Measurements from ENCODE around the gene SLC38A10. TPM values are rescaled to one million over a fixed set of nuclear protein-coding genes. Genes with fewer than 3 reads are reported as not detected.

The SLC38A10 gene
- total RNA-seq, 1 donor from 2014 or later, result 97.1 TPM

DNA sequence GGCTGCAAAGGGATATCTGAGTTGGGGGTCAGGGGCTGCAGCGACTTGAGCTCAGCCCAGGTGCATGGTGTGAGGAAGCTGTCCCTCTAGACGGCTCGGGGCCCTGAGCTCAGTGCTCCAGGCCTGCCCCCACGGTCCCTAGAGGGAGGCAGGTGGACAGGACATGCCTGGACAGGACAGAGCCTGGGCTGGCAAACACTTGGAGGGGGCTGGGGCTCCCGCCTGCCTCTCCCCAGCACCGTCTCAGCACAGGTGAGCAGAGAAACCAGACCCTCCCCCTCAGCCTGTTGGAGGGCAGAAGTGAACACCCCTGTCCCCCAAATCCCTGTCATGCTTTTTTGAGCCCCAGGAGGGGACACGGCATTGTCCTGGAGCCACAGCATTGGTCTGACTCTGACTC lies 11.4 kb upstream of the SLC38A10 start:
- ATAC-seq (ENCODE audit: low read depth), result no peak
- DNase-seq, result no peak
- Mint-ChIP-seq H3K27me3 (peaks cover 5% of the 10 kb centered on the region), H3K27ac (no peak overlapping the region), H3K9me3 (no peaks in the 10 kb centered on the region), H3K4me1 (peaks cover 11% of the 10 kb centered on the region), H3K4me3 (no peak overlapping the region), H3K36me3 (ENCODE audit: low read depth) (no peaks in the 10 kb centered on the region)
- TF ChIP-seq, protein P1, sequence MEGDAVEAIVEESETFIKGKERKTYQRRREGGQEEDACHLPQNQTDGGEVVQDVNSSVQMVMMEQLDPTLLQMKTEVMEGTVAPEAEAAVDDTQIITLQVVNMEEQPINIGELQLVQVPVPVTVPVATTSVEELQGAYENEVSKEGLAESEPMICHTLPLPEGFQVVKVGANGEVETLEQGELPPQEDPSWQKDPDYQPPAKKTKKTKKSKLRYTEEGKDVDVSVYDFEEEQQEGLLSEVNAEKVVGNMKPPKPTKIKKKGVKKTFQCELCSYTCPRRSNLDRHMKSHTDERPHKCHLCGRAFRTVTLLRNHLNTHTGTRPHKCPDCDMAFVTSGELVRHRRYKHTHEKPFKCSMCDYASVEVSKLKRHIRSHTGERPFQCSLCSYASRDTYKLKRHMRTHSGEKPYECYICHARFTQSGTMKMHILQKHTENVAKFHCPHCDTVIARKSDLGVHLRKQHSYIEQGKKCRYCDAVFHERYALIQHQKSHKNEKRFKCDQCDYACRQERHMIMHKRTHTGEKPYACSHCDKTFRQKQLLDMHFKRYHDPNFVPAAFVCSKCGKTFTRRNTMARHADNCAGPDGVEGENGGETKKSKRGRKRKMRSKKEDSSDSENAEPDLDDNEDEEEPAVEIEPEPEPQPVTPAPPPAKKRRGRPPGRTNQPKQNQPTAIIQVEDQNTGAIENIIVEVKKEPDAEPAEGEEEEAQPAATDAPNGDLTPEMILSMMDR (IDR thresholded peaks at IDR 0.05), result no peak
- CTCF ChIA-PET, result no interaction called here
- intact Hi-C loops (cut with micrococcal nuclease), result no loop called here
- POLR2A ChIA-PET, result interaction anchor here (2.5 kb wide), 1 partner anchor 11 kb away, joined by 7 read pairs; the partner anchor contains the start of gene SLC38A10

DNA sequence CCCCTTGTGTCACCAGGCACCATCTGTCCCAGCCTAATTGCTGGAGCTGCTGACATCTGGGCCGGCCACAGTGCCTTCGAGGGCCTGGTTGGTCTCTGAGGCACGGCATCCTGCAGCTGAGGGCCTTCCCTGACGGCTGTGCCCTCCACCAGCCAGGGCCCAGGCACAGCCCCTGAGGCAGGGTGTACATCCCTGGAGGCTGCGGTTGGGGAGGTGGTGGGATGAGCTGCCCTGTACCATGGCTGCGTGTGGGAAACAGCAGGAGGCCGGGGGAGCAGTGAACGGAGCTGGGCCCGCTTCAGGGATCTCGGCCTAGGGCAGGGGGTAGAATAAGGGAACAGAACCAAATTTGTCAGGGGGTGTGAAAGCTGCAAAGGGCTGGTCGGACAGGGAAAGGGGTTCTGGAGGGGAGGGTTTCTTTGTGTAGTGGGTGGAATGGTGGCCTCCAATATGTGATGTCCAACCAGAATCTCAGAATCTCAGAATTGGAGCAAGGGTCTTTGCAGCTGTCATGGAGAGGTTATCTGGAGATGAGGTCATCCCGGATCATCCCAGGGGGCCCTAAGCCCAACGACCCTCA lies 10.0 kb upstream of the SLC38A10 start:
- H3K9me3 Mint-ChIP-seq, result no peaks in the 10 kb centered on the region
- peaks cover 11% of the 10 kb centered on the region for H3K4me1 Mint-ChIP-seq
- no peak overlapping the region for H3K27ac Mint-ChIP-seq
- ATAC-seq (ENCODE audit: low read depth) (no peak), DNase-seq (no peak)
- ChIA-PET POLR2A (interaction anchor here (2.5 kb wide), 1 partner anchor 9 kb away, joined by 7 read pairs; the partner anchor contains the start of gene SLC38A10), CTCF (no interaction called here)
- H3K4me3 Mint-ChIP-seq, result no peak overlapping the region
- TF ChIP-seq, protein P1 (IDR thresholded peaks at IDR 0.05), result no peak
- no peaks in the 10 kb centered on the region for H3K36me3 Mint-ChIP-seq (ENCODE audit: low read depth)
- intact Hi-C loops (cut with micrococcal nuclease), result no loop called here
- no peaks in the 10 kb centered on the region for H3K27me3 Mint-ChIP-seq

DNA sequence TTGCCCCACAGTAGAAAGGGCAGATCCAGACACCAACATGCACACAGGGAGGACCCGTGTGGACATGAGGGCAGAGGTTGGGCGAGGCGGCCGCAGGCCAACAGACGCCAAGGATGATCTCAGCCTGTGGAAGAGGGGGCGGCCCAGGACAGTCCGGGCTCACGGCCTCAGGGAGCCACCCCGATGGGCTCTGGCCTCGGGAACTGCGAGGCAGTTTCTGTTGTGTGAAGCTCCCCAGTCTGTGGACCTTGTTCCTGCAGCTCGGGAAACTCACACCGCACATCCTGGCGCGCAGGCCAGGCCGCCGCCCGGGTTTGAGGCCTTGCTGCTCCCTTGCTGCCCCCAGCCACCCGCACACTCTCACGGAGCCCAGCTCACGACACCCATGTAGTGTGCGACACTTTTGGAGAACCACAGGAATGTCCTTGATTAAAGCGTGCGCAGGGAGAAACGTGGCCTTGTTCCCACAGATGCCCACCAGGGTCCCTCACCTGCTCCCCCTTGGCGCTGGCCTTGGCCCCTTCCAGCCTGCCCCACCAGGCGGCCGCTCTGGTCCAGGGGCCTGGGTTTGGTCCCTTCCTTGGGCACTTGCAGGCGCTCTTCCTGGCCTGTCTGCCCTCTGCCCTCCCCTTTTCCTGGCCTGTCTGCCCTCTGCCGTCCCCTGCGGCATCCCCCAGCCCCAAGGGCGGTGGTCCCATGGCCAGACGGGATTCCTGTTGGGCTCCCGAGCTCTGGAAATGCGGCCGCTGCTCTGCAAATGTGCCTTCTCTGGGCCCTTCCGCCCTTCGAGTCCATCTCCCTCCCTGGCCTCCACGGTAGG lies 9.3 kb upstream of the SLC38A10 start:
- TF ChIP-seq, protein P1 (IDR thresholded peaks at IDR 0.05), result no peak
- peaks cover 11% of the 10 kb centered on the region for H3K4me1 Mint-ChIP-seq
- no peak overlapping the region for H3K27ac Mint-ChIP-seq
- no peak overlapping the region for H3K4me3 Mint-ChIP-seq
- H3K9me3 Mint-ChIP-seq, result no peaks in the 10 kb centered on the region
- H3K27me3 Mint-ChIP-seq, result no peaks in the 10 kb centered on the region
- CTCF ChIA-PET, result no interaction called here
- POLR2A ChIA-PET, result interaction anchor here (0.5 to 2.5 kb wide), 2 partner anchors 9 to 213 kb away, joined by 3 to 7 read pairs; partner anchors contain the start of gene SLC38A10
- ATAC-seq (ENCODE audit: low read depth) (no peak), DNase-seq (no peak)
- H3K36me3 Mint-ChIP-seq (ENCODE audit: low read depth), result no peaks in the 10 kb centered on the region
- intact Hi-C loops (cut with micrococcal nuclease), result no loop called here

DNA sequence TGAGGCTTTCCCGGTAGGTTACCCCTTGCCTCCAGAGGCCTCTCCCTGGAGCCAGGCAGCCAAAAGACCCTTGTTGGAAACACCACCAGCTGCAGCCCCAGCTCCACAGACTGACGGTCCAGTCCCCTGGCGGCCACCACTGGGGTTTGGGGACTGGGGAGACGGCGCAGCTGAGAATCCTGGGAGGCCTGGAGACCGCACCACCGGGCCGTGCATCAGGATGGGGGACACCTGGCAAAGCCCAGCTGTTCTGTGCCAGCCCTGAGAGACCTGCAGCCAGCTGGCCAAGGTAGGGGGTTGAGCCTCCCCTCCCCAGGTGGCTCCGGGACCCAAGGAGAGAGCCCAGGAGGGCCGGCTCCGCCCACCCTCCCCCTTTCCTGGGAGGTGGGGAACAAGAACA lies 8.3 kb upstream of the SLC38A10 start:
- H3K27ac Mint-ChIP-seq, result no peak overlapping the region
- no peak overlapping the region for H3K4me3 Mint-ChIP-seq
- ATAC-seq (ENCODE audit: low read depth) (no peak), DNase-seq (no peak)
- ChIA-PET CTCF (no interaction called here), POLR2A (no interaction called here)
- H3K4me1 Mint-ChIP-seq, result peaks cover 8% of the 10 kb centered on the region
- no peaks in the 10 kb centered on the region for H3K36me3 Mint-ChIP-seq (ENCODE audit: low read depth)
- no peaks in the 10 kb centered on the region for H3K27me3 Mint-ChIP-seq
- intact Hi-C loops (cut with micrococcal nuclease), result no loop called here
- TF ChIP-seq, protein P1 (IDR thresholded peaks at IDR 0.05), result no peak
- H3K9me3 Mint-ChIP-seq, result no peaks in the 10 kb centered on the region

DNA sequence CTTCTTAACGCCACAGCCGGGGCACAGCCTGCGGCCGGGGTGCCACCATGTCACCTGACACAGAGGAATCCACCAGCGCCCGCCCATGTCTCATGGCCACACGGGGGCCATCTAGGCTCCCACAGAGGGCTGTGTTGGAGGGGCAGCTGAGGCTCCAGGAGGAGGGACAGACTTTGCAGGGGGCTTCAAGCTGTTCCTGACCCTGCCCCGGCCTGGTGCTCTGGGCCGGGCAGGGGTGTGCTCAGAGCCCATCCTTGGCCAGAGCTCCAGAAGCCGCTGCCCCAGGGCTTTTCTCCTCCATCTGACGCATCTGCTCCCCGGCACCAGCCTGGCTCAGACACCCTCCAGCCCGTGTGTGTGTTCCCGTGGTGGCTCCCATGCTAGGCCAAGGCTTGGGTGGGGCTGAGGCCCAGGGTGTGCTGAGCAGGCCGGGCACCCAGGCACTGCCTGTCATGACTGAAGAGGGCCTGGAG lies 7.8 kb upstream of the SLC38A10 start:
- no peak for ATAC-seq (ENCODE audit: low read depth)
- no peaks in the 10 kb centered on the region for H3K27me3 Mint-ChIP-seq
- TF ChIP-seq, protein P1 (IDR thresholded peaks at IDR 0.05), result no peak
- intact Hi-C loops (cut with micrococcal nuclease), result no loop called here
- DNase-seq, result no peak
- ChIA-PET POLR2A (no interaction called here), CTCF (no interaction called here)
- no peaks in the 10 kb centered on the region for H3K36me3 Mint-ChIP-seq (ENCODE audit: low read depth)
- no peaks in the 10 kb centered on the region for H3K9me3 Mint-ChIP-seq
- peaks cover 7% of the 10 kb centered on the region for H3K4me1 Mint-ChIP-seq
- no peak overlapping the region for H3K27ac Mint-ChIP-seq
- H3K4me3 Mint-ChIP-seq, result no peak overlapping the region

Data from activated B cell treated with CpG ODN at 0.5 μM for 24 hours (primary cell).